Measurements from ENCODE around the gene RSKR. TPM values are rescaled to one million over a fixed set of nuclear protein-coding genes. Genes with fewer than 3 reads are reported as not detected.
A peak's percentile ranks its signal among the peaks of the same experiment; 100 is the strongest.

Gene RSKR
- total and polyA plus RNA-seq, 2 of the 4 experiments (the other 2 are of a cell fraction), result 2.2 to 6.8 TPM

GRCh38 chr17:28582513-28582912 lies 31.5 kb downstream of the RSKR start:
- no peak overlapping the region for H3K4me2 ChIP-seq (ENCODE audit: low read depth, low read length)
- dilution Hi-C loops (cut with HindIII; ENCODE audit: low sequenced_read_pairs, unreplicated experiment), result no loop called here
- intact Hi-C loops (cut with micrococcal nuclease), result no loop called here
- H3K9me3 ChIP-seq (ENCODE audit: control insufficient read depth, insufficient read depth, low read length), result no peaks in the 10 kb centered on the region
- in situ Hi-C loops (cut with MboI; ENCODE audit: low sequenced_read_pairs), result no loop called here
- WGBS, 2 experiments (ENCODE audit: extremely low coverage in 2 of 2, insufficient read length in 1 of 2), result no CpG with 5 or more reads among the region's 2 CpGs
- H3K56ac ChIP-seq (ENCODE audit: extremely low read depth, insufficient read depth, low read length), result no peak overlapping the region
- no peak overlapping the region for H3K9ac ChIP-seq (ENCODE audit: low read depth, low read length)
- TF ChIP-seq POLR2A (IDR thresholded peaks at IDR 0.05; ENCODE audit: low read depth, low read length) (no peak), MAFK (IDR thresholded peaks at IDR 0.05; ENCODE audit: low read depth, low read length) (peak; percentile 54)
- H3K4me3 ChIP-seq (ENCODE audit: insufficient read depth, low read depth, low read length), result no peak overlapping the region
- no peak overlapping the region for H4K8ac ChIP-seq (ENCODE audit: low read depth in 2 of 2, low read length in 2 of 2)
- H4K5ac ChIP-seq (ENCODE audit: low read depth, low read length), result no peak overlapping the region
- peaks cover 31% of the 10 kb centered on the region for H3K36me3 ChIP-seq (ENCODE audit: control insufficient read depth, insufficient read depth, low read length)
- CTCF ChIA-PET, result no interaction called here
- no TSS peak for BruUV-seq (replicated peaks)
- no peak overlapping the region for H2BK5ac ChIP-seq (ENCODE audit: low read depth, low read length, poor library complexity, severe bottlenecking)
- POLR2A ChIA-PET (ENCODE audit: unreplicated experiment), result no interaction called here
- no peaks in the 10 kb centered on the region for H3K9me1 ChIP-seq (ENCODE audit: insufficient read depth, low read length)
- H4K20me1 ChIP-seq (ENCODE audit: insufficient read depth, low read length), result no peaks in the 10 kb centered on the region
- H3K27ac ChIP-seq (ENCODE audit: insufficient read depth, low read length), result no peak overlapping the region
- H3K14ac ChIP-seq (replicated peaks; ENCODE audit: low read depth, low read length), result no peak overlapping the region
- no peak for DNase-seq
- H2BK15ac ChIP-seq (ENCODE audit: low read depth, low read length), result no peak overlapping the region
- H2BK20ac ChIP-seq (ENCODE audit: low read depth, low read length), result no peak overlapping the region
- H3K4ac ChIP-seq (ENCODE audit: low read depth, low read length), result no peak overlapping the region
- H2AFZ ChIP-seq (replicated peaks; ENCODE audit: low read length, poor library complexity), result no peak overlapping the region
- H3K27me3 ChIP-seq (ENCODE audit: control insufficient read depth, insufficient read depth, low read length), result no peaks in the 10 kb centered on the region
- H2AK9ac ChIP-seq (replicated peaks; ENCODE audit: low read depth, low read length, poor library complexity), result no peak overlapping the region
- H4K91ac ChIP-seq (ENCODE audit: insufficient read depth, low read depth, low read length), result no peak overlapping the region
- H2BK120ac ChIP-seq (ENCODE audit: low read depth, low read length), result no peak overlapping the region
- no peak overlapping the region for H3K23ac ChIP-seq (ENCODE audit: low read depth, low read length)
- H3K79me1 ChIP-seq (ENCODE audit: low read depth in 1 of 2, low read length in 2 of 2), result peaks cover 3 to 10% of the 10 kb centered on the region in 2 experiments; a peak in 3 of 4 replicates
- H2AK5ac ChIP-seq (ENCODE audit: low read depth, low read length), result no peak overlapping the region
- H3K18ac ChIP-seq (ENCODE audit: low read depth, low read length), result no peak overlapping the region
- H3K4me1 ChIP-seq (ENCODE audit: control insufficient read depth, insufficient read depth, low read length), result no peaks in the 10 kb centered on the region
- no peak for ATAC-seq (ENCODE audit: low read depth)
